Bronchus fibroblast of lung (primary cell): ENCODE data around the gene CEBPG. TPM values are rescaled to one million over a fixed set of nuclear protein-coding genes. Genes with fewer than 3 reads are reported as not detected.

Source experiments
- total RNA-seq: library from RNA; depleted of rRNA; stranded (reverse); fragments of >200 nt; gene quantifications from 2 replicates; pipeline ENCODE4 v1.2.3, GENCODE V29; 2015

Gene CEBPG
- 21.0 and 21.9 TPM in 2 replicates for total RNA-seq

DNA sequence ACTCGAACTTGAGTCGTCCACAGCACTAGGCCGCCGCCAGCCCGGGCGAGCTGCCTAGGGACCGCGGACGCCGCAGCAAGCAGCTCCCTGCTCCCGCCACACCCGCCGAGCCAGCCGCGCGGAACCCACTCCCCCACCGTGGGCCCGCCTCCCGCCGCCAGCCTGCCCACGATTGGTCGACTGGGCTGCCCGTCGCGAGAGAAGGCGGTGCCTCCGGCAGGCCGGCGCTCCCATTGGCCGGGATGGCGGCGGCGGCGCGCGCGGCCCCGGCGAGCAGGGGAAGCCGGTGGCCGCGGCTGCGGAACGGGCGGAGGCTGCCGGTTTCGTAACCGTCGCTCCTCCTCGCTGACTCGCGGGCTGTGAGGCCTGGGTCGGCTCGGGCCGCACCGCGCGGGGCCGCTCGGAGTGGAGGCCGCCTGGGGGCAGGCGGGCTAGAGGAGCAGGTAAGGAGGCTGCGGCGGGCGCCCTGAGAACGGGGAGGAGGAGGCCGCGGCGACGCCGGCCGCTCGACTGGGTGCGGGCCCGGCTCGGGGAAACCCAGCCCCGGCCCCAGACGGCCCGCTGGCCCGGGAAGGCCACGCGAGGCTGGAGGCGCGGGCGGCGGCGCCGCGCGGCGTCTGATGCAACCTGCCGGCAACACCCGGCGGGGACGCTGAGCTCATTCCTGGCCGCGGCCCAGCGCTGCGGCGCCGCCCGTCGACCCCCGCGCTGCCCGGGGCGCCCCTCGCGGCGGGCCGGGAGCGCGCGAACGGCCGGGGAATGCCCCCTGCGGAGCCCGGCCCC lies at the start of gene CEBPG:
CEBPG (plus strand) TSS at position 257 of the 783 bp plus-strand sequence. CDS start 5,531 bp downstream, outside the sequence.

Other genes starting within 250 kb of the CEBPG start
- not detected in 2 replicates for gene WDR88, start 241.6 kb upstream of the CEBPG start, total RNA-seq
- 21.4 and 22.2 TPM in 2 replicates for gene LRP3, start 179.4 kb upstream of the CEBPG start, total RNA-seq
- gene SLC7A10, start 147.9 kb upstream of the CEBPG start, total RNA-seq, result not detected in 2 replicates
- under 0.01 TPM in 1 of 2 replicates, not detected in the other for gene CEBPA, start 71.2 kb upstream of the CEBPG start, total RNA-seq
- gene PEPD, start 148.1 kb downstream of the CEBPG start, total RNA-seq, result 45.3 and 58.2 TPM in 2 replicates
- under 0.01 TPM in 1 of 2 replicates, not detected in the other for gene CHST8, start 248.2 kb downstream of the CEBPG start, total RNA-seq